Activated gamma-delta T cell treated with anti-CD3 and anti-CD28 coated beads, Interleukin-2, amount 50 U/mL, for 16 hours (primary cell): ENCODE results near the gene IRAK1BP1.
"Not testable (repeated sequence)": the region's sequence is repeated elsewhere in the genome, so short reads cannot be mapped to it uniquely, and the experiment has no call there.

Experiments used
- DNase-seq: peaks from one replicate; pipeline ENCODE4 v3.0.0-alpha.2; 2020; ENCODE audit warnings: low read depth

The IRAK1BP1 gene

GRCh38 chr6:78867370-78868040, at the start of gene IRAK1BP1:
Gene IRAK1BP1 (plus strand): TSS chr6:78867551. CDS start chr6:78867577, 26 bp downstream.
- DNase-seq: peak; percentile 53

- DNase-seq: no peak
Observed at GRCh38 chr6:78824045-78824444, 43.3 kb upstream of the IRAK1BP1 start.

GRCh38 chr6:78829407-78829806, 37.9 kb upstream of the IRAK1BP1 start:
- DNase-seq: no peak

GRCh38 chr6:78830805-78831204, 36.5 kb upstream of the IRAK1BP1 start:
- DNase-seq: no peak

- no peak for DNase-seq
Observed at GRCh38 chr6:78831492-78831891, 35.9 kb upstream of the IRAK1BP1 start.

- no peak for DNase-seq
Observed at GRCh38 chr6:78832091-78832808, 35.1 kb upstream of the IRAK1BP1 start.

- no peak for DNase-seq
Observed at GRCh38 chr6:78835817-78836216, 31.5 kb upstream of the IRAK1BP1 start.

- no peak for DNase-seq
Observed at GRCh38 chr6:78836598-78836997, 30.8 kb upstream of the IRAK1BP1 start.

- no peak for DNase-seq
Observed at GRCh38 chr6:78841111-78841510, 26.2 kb upstream of the IRAK1BP1 start.

GRCh38 chr6:78842953-78843352, 24.4 kb upstream of the IRAK1BP1 start:
- DNase-seq: no peak

- no peak for DNase-seq
Observed at GRCh38 chr6:78844899-78845298, 22.5 kb upstream of the IRAK1BP1 start.

GRCh38 chr6:78845567-78845966, 21.8 kb upstream of the IRAK1BP1 start:
- no peak for DNase-seq

- DNase-seq: no peak
Observed at GRCh38 chr6:78850621-78851020, 16.7 kb upstream of the IRAK1BP1 start.

GRCh38 chr6:78851156-78851555, 16.2 kb upstream of the IRAK1BP1 start:
- DNase-seq: no peak

- DNase-seq: no peak
Observed at GRCh38 chr6:78854546-78854945, 12.8 kb upstream of the IRAK1BP1 start.

GRCh38 chr6:78858339-78858938, 8.9 kb upstream of the IRAK1BP1 start:
- not testable (repeated sequence) for DNase-seq

GRCh38 chr6:78861509-78861908, 5.8 kb upstream of the IRAK1BP1 start:
- no peak for DNase-seq

- no peak for DNase-seq
Observed at GRCh38 chr6:78863576-78863975, 3.8 kb upstream of the IRAK1BP1 start.

GRCh38 chr6:78864957-78865356, 2.4 kb upstream of the IRAK1BP1 start:
- DNase-seq: no peak

- no peak for DNase-seq
Observed at GRCh38 chr6:78867020-78867369, 356 bp upstream of the IRAK1BP1 start.

- DNase-seq: no peak
Observed at GRCh38 chr6:78868116-78868515, 765 bp downstream of the IRAK1BP1 start.

GRCh38 chr6:78875505-78875904, 8.2 kb downstream of the IRAK1BP1 start:
- no peak for DNase-seq

- DNase-seq: no peak
Observed at GRCh38 chr6:78883651-78884050, 16.3 kb downstream of the IRAK1BP1 start.
